D721Med (cell line): ENCODE results near the gene GALNT17.

Source experiments
- DNase-seq: peaks from one replicate; pipeline ENCODE4 v3.0.0; 2011; ENCODE audit warnings: low spot score; ENCODE audit not compliant: insufficient read length
- FAIRE-seq: peaks from 2 replicates; lab custom pipeline; 2011; peaks lifted over from hg19 to GRCh38; lab: Jason Lieb, UNC
- CTCF ChIP-seq: IDR thresholded peaks from 2 replicates; pipeline ENCODE4 v1.5.1; 2012; ENCODE audit warnings: mild to moderate bottlenecking, control low read depth; ENCODE audit not compliant: insufficient read depth; ENCODE audit errors: missing control alignments

GALNT17 gene

DNA sequence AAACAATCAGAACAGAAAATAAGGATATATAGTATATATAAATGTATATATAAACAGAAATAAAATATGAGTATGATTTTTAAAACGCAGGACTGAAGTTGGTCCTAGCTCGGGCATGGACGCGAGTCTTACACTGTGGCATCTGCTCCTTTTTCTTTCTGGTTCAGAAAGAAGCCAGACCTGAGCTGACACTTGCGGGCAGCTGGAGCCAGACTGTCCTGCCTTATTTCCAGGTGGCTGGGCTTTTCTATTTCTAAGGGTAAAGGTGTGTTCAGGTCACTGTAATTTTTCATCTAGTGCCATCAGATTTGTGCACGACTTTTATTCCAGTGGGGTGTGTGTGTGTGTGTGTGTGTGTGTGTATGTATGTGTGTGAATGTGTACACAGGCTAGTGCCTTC, 166.4 kb downstream of the GALNT17 start:
- FAIRE-seq (no peak), DNase-seq (no peak)
- TF ChIP-seq CTCF: no peak

- FAIRE-seq: no peak
- TF ChIP-seq CTCF: no peak
- no peak for DNase-seq
These were observed 168.1 kb downstream of the GALNT17 start for GRCh38 chr7:71300086-71300485.

DNA sequence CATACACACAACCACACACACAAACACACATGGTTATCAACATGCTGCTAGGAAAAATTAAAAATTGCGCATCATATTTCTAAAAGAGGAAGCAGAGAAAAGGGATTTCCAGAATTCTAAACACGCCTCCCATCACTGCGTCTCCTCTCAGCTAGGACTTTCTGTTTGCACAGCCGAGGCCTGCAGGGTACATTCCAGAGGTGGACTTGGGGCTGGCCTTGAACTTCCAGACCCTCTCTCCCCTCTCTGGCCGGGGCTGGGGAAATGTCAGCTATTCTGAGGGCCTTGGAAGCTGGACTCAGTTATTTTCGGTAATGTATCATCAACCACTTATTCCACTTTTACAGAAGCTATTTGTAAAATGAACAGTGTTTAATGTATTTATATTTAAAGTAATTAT, 168.7 kb downstream of the GALNT17 start:
- DNase-seq: no peak
- no peak for FAIRE-seq
- no peak for TF ChIP-seq CTCF

DNA sequence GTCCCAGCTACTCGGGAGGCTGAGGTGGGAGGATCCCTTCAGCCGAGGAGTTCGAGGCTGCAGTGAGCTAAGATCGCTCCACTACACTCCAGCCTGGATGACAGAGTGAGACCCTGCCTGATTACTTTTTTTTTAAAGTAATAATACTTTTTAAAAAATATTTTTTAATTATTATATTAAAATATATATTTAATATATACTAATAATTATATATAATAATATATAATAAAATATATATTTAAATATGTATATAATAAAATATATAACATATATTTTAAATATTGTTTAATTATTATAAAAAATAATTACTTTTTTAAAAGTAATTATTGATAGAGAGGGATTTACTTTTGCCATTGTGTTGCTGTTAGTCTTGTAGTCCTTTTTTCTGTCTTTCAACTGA, 169.2 kb downstream of the GALNT17 start:
- no peak for FAIRE-seq
- no peak for DNase-seq
- TF ChIP-seq CTCF: no peak

DNA sequence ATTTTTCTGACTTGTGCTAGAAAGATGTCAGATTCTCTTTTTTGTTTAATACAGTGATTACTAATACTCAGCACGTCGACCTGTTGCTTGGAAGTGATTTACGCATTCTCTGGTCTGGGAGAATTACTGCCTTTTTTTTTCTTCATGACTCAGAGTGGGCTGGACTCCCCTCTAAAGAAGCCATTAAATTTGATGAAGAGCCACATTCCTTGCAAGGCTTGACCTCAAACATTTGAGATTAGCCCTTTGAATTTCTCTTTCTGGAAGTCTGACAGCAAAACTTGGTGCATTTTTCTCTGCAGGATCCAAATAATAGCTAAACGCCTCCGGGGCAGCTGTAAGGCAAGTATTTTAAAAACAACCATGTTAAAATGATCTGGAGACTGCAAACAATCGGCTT, 171.6 kb downstream of the GALNT17 start:
- no peak for FAIRE-seq
- no peak for TF ChIP-seq CTCF
- no peak for DNase-seq

- no peak for FAIRE-seq
- DNase-seq: no peak
- TF ChIP-seq CTCF: no peak
These were observed 176.2 kb downstream of the GALNT17 start for GRCh38 chr7:71308096-71308495.

GRCh38 chr7:71311576-71311975, 179.6 kb downstream of the GALNT17 start:
- no peak for DNase-seq
- no peak for TF ChIP-seq CTCF
- no peak for FAIRE-seq
